ENCODE measurements around the gene TSPAN10. TPM values are rescaled to one million over a fixed set of nuclear protein-coding genes. Genes with fewer than 3 reads are reported as not detected.
A peak's percentile ranks its signal among the peaks of the same experiment; 100 is the strongest.
"Not testable (repeated sequence)": the region's sequence is repeated elsewhere in the genome, so short reads cannot be mapped to it uniquely, and the experiment has no call there.

Gene TSPAN10
- total RNA-seq, 2 experiments from 2014 or later = 0.75 to 0.89 TPM

DNA sequence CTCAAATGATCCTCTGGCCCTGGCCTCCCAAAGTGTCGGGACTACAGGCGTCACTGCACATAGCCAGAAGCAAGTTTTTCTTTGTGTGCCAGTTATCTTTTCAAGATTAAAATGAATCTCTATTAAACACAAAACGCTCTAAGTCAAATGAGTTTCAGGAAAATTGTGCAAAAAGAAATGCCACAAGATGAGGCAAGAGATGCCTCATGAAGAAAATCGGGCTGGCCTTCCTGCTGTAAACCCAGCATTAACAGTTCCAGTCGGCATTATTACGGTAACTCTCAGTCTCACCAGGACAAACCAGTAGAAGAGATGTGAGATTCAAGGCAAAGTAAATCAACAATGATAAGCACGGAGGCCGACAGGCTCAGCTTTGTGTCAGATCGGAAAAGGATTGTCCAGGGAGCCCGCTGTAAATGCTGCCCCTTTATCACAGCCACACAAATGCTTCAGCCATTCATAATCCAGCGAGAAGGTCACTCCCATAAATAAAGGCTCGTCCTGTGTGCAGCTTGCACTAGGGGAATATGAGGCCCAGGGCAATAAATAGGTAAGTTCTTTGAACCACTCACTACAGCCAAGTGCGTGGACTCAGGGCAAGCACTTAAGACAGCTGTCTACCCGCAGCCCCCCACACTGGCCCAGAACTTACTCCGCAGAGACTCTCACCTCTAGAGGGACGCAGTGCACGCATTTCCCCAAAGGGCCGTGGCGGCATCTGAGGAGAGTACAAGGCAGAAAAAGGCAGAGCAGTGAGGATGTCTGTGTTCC lies 27.3 kb upstream of the TSPAN10 start:
- CTCF ChIA-PET = no interaction called here

DNA sequence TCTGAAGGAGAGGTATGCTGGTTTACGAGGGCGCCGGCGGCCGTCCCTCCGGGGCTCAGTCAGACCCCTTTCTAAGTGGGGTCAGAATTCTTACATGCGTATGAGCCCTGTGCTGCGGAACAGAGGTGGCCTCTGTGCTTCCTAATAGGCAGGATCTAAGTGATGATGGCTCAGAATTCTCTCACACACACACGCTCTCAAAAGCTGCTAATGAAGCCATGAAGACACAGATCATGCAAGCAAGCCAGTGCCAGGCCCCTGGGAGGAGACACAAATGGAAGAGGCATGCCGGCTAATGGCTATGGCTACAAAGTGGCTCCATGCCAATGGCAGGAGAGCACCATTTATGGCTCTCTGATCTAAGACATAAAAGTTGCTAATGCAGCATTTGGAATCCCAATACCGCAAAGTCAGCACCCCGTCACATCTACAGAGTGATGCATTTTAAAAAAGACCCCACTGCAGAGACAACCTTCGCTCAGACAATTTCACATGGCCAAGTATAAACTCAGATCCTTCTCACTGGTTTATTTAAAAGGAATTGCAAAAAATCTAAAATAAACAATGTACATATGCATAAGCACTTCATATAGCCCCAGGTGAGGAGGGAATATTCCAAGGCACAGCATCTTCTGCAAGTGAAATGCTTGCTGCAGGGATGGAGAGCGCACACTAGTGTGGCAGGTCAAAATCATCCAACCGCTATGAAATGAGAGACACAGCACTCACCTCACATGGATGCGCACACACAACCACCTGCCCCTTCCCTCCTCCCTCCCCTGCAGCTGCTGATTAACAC lies 24.6 kb upstream of the TSPAN10 start:
- DNase-seq = no peak
- H3K27ac Mint-ChIP-seq = no peak overlapping the region
- no peak overlapping the region for H3K4me3 Mint-ChIP-seq
- H3K9me3 Mint-ChIP-seq = no peaks in the 10 kb centered on the region
- peaks cover 20% of the 10 kb centered on the region for H3K4me1 Mint-ChIP-seq
- ChIA-PET CTCF (no interaction called here), POLR2A (no interaction called here)
- H3K36me3 Mint-ChIP-seq (ENCODE audit: low read depth) = peaks cover 40% of the 10 kb centered on the region
- no peaks in the 10 kb centered on the region for H3K27me3 Mint-ChIP-seq

More for the DNA sequence above, 27.3 kb upstream of the TSPAN10 start:
- no peak for DNase-seq
- Mint-ChIP-seq H3K36me3 (ENCODE audit: low read depth) (peaks cover 35% of the 10 kb centered on the region), H3K9me3 (no peaks in the 10 kb centered on the region), H3K27me3 (no peaks in the 10 kb centered on the region), H3K27ac (no peak overlapping the region), H3K4me3 (no peak overlapping the region), H3K4me1 (peaks cover 9% of the 10 kb centered on the region)
- POLR2A ChIA-PET = no interaction called here

DNA sequence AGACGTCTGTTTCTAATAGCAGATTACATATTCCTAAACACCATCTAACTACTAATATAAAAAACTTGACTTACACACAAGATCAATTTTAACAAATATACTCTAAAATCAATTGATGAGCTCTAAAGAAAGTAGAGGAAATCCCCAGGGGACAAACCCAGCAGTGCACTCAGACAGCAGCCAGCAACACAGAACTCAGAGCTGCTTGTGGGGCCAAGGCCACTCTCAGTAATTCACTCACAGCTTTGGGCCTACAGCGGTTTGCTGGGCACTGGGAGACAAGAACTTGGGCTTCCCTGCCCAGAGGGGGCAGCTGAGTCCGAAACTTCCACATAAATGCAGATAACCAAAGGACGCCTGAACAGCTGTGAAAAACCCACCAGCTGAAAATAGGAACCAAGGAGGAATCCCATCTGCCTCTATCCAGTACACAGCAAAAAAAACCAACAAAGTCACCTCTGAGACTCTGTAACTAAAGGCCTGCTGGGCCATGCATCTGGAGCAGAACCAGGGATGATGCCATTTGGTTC lies 21.5 kb upstream of the TSPAN10 start:
- no peak for DNase-seq
- ChIA-PET POLR2A (no interaction called here), CTCF (interaction anchor here (0.7 to 1.3 kb wide), 4 partner anchors 15 to 521 kb away, joined by 3 to 5 read pairs (median 3); no protein-coding TSS in a partner anchor)
- H3K36me3 Mint-ChIP-seq (ENCODE audit: low read depth) = peaks cover 37% of the 10 kb centered on the region
- no peaks in the 10 kb centered on the region for H3K27me3 Mint-ChIP-seq
- H3K4me3 Mint-ChIP-seq = no peak overlapping the region
- H3K4me1 Mint-ChIP-seq = peaks cover 13% of the 10 kb centered on the region
- peak overlapping the region; percentile 54 for H3K27ac Mint-ChIP-seq
- H3K9me3 Mint-ChIP-seq = no peaks in the 10 kb centered on the region

DNA sequence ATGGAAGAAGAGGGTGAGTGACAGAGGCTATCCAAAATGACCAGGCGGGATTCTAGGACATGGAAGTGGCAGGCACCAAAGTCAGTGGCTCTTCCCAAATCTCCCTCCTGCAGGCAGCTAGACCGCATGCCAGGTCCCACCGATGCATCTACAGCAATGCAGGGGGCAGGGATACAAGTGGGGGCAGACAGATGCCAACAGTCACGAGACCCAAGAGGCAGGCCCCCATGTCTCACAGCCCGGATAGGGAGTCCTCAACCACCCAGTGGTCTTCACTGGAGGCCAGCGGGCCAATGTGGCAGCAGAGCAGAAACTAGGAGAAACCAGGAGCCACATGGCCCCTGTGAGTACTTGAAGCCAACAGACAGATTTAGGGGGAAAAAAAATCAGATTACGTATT lies 20.1 kb upstream of the TSPAN10 start:
- Mint-ChIP-seq H3K9me3 (no peaks in the 10 kb centered on the region), H3K27me3 (no peaks in the 10 kb centered on the region), H3K36me3 (ENCODE audit: low read depth) (peaks cover 46% of the 10 kb centered on the region), H3K4me3 (no peak overlapping the region), H3K27ac (no peak overlapping the region), H3K4me1 (peaks cover 15% of the 10 kb centered on the region)
- ChIA-PET CTCF (no interaction called here), POLR2A (no interaction called here)
- no peak for DNase-seq

DNA sequence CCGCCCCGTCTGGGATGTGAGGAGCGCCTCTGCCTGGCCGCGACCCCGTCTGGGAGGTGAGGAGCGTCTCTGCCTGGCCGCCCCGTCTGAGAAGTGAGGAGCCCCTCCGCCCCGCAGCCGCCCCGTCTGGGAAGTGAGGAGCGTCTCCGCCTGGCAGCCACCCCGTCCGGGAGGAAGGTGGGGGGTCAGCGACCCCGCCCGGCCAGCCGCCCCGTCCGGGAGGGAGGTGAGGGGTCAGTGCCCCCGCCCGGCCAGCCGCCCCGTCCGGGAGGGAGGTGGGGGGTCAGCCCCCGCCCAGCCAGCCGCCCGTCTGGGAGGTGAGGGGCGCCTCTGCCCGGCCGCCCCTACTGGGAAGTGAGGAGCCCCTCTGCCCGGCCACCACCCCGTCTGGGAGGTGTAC lies 18.7 kb upstream of the TSPAN10 start:
- DNase-seq, POLR2A ChIA-PET, CTCF ChIA-PET, H3K27ac Mint-ChIP-seq, H3K27me3 Mint-ChIP-seq, H3K9me3 Mint-ChIP-seq, H3K4me3 Mint-ChIP-seq: not testable (repeated sequence)
- peaks cover 15% of the 10 kb centered on the region for H3K4me1 Mint-ChIP-seq
- H3K36me3 Mint-ChIP-seq (ENCODE audit: low read depth) = peaks cover 35% of the 10 kb centered on the region

DNA sequence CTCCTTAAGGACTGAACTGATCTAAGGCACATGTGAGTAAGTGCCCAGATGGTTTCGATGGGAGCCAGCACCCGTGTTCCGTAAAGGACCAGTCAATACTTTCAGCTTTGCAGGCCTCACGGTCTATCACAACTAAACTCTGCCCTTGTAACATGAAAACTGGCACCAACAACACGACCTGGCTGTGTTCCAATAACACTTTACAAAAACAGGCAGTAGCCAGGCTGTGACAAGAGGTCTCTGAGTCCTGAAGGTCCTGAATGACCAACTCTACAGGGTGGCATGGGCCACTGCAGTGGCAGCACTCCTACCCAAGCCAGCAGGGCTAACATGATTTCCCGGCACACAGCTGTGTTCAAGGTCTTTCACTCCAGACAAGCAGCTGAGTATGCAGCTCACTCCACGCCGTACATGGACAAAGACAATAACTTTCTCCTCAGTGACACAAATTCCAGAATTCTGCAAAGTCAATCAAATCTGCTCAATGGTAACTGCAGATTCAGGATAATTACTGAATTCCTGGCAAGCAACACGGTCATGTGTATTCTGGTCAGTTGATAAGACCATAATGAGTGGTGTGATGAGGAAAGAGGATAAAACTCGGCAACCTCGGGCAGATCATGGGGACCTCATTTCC lies 15.4 kb upstream of the TSPAN10 start:
- ChIA-PET CTCF (interaction anchor here (1.0 kb wide), 1 partner anchor 42 kb away, joined by 3 read pairs; no protein-coding TSS in a partner anchor), POLR2A (no interaction called here)
- peaks cover 50% of the 10 kb centered on the region for H3K36me3 Mint-ChIP-seq (ENCODE audit: low read depth)
- no peak overlapping the region for H3K27ac Mint-ChIP-seq
- peaks cover 2% of the 10 kb centered on the region for H3K4me1 Mint-ChIP-seq
- DNase-seq = no peak
- peaks cover 3% of the 10 kb centered on the region for H3K9me3 Mint-ChIP-seq
- H3K4me3 Mint-ChIP-seq = no peak overlapping the region
- no peaks in the 10 kb centered on the region for H3K27me3 Mint-ChIP-seq

DNA sequence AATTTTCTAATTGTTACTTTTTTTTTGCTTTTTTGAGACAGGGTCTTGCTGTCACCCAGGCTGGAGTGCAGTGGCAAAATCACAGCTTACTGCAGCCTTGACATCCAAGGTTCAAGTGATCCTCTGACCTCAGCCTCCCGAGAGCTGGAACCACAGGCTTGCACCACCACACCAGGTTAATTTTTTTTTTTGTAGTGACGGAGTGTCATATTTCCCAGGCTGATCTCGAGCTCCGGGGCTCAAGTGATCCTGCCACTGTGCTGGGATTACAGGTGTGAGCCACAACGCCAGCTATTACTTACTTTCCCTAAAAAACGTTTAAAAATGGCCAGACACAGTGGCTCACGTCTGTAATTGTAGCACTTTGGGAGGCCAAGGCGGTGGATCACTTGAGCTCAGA lies 6.7 kb upstream of the TSPAN10 start:
- Mint-ChIP-seq H3K27me3 (no peaks in the 10 kb centered on the region), H3K4me3 (no peak overlapping the region), H3K27ac (no peak overlapping the region), H3K36me3 (ENCODE audit: low read depth) (peaks cover 39% of the 10 kb centered on the region), H3K9me3 (peaks cover 2% of the 10 kb centered on the region), H3K4me1 (peaks cover 16% of the 10 kb centered on the region)
- ChIA-PET CTCF (interaction anchor here (0.9 to 1.9 kb wide), 3 partner anchors 10 to 391 kb away, joined by 3 to 4 read pairs (median 3); no protein-coding TSS in a partner anchor), POLR2A (no interaction called here)
- no peak for DNase-seq

DNA sequence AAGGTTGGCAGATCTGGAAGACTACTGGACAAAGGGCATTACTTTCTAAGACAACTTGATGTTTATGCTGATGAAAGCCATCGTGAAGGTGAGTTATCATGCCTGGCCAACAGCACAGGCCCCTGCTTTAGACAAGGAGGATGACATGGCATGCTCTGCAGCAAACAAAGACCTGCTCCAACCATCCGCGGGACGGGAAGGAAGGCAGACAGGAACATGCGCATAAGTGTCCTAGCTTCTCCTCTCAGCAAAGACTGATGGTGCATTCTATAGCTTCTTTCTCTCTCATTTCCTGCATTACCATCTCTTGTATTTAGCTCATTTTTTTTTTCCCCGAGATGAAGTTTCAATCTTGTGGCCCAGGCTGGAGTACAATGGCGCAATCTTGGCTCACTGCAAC lies 5.5 kb upstream of the TSPAN10 start:
- Mint-ChIP-seq H3K27ac (peak overlapping the region; percentile 62), H3K9me3 (no peaks in the 10 kb centered on the region), H3K4me1 (peaks cover 27% of the 10 kb centered on the region), H3K36me3 (ENCODE audit: low read depth) (peaks cover 29% of the 10 kb centered on the region), H3K4me3 (no peak overlapping the region), H3K27me3 (no peaks in the 10 kb centered on the region)
- ChIA-PET POLR2A (no interaction called here), CTCF (interaction anchor here (0.7 to 1.9 kb wide), 4 partner anchors 11 to 640 kb away, joined by 3 to 4 read pairs (median 3); no protein-coding TSS in a partner anchor)
- DNase-seq = no peak

DNA sequence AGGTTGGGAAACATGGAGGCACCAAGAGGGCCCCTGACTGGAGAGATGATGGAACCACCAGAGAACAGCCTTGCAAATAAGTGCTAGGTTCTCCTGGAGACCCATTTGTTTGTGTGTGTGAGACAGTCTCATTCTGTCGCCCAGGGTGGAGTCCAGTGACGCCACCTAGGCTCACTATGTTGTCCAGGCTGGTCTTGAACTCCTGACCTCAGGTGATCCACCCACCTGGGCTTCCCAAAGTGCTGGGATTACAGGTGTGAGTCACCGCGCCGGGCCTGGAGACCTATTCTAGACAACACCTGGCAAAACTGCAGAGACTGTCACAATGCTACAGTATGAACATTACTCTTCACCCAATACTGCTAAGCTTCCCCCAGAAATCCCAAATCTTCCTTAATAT lies 1.6 kb upstream of the TSPAN10 start:
- CTCF ChIA-PET = no interaction called here
- no peak for DNase-seq
- H3K27me3 Mint-ChIP-seq = no peaks in the 10 kb centered on the region

DNA sequence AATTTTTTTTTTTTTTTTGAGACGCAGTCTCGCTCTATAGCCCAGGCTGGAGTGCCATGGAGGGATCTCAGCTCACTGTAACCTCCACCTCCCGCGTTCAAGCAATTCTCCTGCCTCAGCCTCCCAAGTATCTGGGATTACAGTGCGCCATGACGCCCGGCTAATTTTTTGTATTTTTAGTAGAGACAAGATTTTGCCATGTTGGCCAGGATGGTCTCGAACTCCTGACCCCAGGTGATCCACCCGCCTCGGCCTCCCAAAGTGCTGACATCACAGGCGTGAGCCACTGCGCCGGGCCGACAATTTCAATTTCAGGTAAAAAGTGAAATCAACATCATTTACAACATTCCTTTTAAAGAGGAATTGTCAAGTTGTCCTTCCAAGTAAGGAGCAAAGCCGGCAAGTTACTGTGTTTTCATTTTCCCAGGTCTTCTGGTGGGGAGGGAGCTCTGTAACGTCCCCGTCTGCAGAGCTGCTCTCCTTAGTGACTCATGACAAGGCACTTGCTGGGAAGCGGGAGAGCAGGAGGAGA lies 957 bp upstream of the TSPAN10 start:
- DNase-seq = no peak
- CTCF ChIA-PET = no interaction called here
- peak overlapping the region; percentile 88 for H3K27ac Mint-ChIP-seq

More for the DNA sequence above, 1.6 kb upstream of the TSPAN10 start:
- peak overlapping the region; percentile 88 for H3K27ac Mint-ChIP-seq
- H3K9me3 Mint-ChIP-seq = no peaks in the 10 kb centered on the region
- peaks cover 6% of the 10 kb centered on the region for H3K36me3 Mint-ChIP-seq (ENCODE audit: low read depth)
- POLR2A ChIA-PET = no interaction called here
- H3K4me1 Mint-ChIP-seq = peaks cover 30% of the 10 kb centered on the region
- peak overlapping the region; percentile 98 for H3K4me3 Mint-ChIP-seq

DNA sequence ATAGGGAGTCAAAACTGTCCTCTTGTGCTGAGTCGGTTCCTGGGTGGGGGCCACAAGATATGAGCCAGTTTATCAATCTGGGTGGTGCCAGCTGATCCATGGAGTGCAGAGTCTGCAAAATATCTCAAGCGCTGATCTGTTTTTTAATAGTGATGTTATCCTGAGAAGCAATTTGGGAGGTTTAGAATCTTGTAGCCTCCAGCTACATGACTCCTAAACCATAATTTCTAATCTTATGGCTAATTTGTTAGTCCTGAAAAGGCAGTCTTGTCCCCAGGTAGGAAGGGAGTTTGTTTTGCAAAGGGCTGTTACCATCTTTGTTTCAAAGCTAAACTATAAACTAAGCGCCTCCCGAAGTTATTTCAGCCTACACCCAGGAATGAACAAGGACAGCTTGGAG lies 1.7 kb downstream of the TSPAN10 start:
- Mint-ChIP-seq H3K9me3 (no peaks in the 10 kb centered on the region), H3K27ac (no peak overlapping the region), H3K36me3 (ENCODE audit: low read depth) (no peaks in the 10 kb centered on the region), H3K27me3 (no peaks in the 10 kb centered on the region), H3K4me3 (peak overlapping the region; percentile 0), H3K4me1 (peaks cover 21% of the 10 kb centered on the region)
- ChIA-PET CTCF (interaction anchor here (0.6 kb wide), 2 partner anchors 69 to 382 kb away, joined by 3 read pairs; no protein-coding TSS in a partner anchor), POLR2A (no interaction called here)
- no peak for DNase-seq

More for the DNA sequence above, 957 bp upstream of the TSPAN10 start:
- H3K9me3 Mint-ChIP-seq = no peaks in the 10 kb centered on the region
- H3K36me3 Mint-ChIP-seq (ENCODE audit: low read depth) = peaks cover 6% of the 10 kb centered on the region
- H3K4me1 Mint-ChIP-seq = peaks cover 30% of the 10 kb centered on the region
- POLR2A ChIA-PET = interaction anchor here (0.6 kb wide), 1 partner anchor 21 kb away, joined by 5 read pairs; no protein-coding TSS in a partner anchor
- H3K4me3 Mint-ChIP-seq = peak overlapping the region; percentile 98
- H3K27me3 Mint-ChIP-seq = no peaks in the 10 kb centered on the region

DNA sequence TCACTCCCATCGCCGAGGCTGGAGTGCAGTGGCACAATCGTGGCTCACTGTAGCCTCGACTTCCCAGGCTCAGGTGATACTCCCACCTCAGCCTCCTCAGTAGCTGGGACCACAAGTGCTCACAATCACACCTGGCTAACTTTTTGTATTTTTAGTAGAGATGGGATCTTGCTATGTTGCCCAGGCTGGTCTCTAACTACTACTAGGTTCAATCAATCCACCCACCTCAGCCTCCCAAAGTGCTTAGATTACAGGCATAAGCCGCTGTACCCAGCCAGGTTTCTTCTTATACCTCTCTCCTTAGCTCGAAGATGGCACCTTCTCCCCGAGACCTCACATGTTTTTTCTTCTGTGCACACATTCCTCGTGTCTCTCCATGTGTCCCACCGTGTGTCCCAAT lies 3.0 kb downstream of the TSPAN10 start:
- H3K4me1 Mint-ChIP-seq = peaks cover 14% of the 10 kb centered on the region
- CTCF ChIA-PET = interaction anchor here (0.6 to 0.7 kb wide), 2 partner anchors 166 to 733 kb away, joined by 3 to 4 read pairs; no protein-coding TSS in a partner anchor
- POLR2A ChIA-PET = no interaction called here
- H3K27me3 Mint-ChIP-seq = no peaks in the 10 kb centered on the region
- H3K9me3 Mint-ChIP-seq = no peaks in the 10 kb centered on the region
- H3K36me3 Mint-ChIP-seq (ENCODE audit: low read depth) = no peaks in the 10 kb centered on the region
- no peak for DNase-seq
- no peak overlapping the region for H3K27ac Mint-ChIP-seq
- no peak overlapping the region for H3K4me3 Mint-ChIP-seq

Measured in activated CD4-positive, alpha-beta T cell treated with anti-CD3 and anti-CD28 coated beads, Interleukin-2, amount 10 ng/mL, durations not matched to agents 7 days and 5 days (primary cell).